ENCODE data around the gene AURKAIP1. TPM values are rescaled to one million over a fixed set of nuclear protein-coding genes. Genes with fewer than 3 reads are reported as not detected.
"Not testable (repeated sequence)": the region's sequence is repeated elsewhere in the genome, so short reads cannot be mapped to it uniquely, and the experiment has no call there.

Gene AURKAIP1
- total and polyA plus RNA-seq, 3 experiments from 2014 or later: 157 to 169 (median 159) TPM

DNA sequence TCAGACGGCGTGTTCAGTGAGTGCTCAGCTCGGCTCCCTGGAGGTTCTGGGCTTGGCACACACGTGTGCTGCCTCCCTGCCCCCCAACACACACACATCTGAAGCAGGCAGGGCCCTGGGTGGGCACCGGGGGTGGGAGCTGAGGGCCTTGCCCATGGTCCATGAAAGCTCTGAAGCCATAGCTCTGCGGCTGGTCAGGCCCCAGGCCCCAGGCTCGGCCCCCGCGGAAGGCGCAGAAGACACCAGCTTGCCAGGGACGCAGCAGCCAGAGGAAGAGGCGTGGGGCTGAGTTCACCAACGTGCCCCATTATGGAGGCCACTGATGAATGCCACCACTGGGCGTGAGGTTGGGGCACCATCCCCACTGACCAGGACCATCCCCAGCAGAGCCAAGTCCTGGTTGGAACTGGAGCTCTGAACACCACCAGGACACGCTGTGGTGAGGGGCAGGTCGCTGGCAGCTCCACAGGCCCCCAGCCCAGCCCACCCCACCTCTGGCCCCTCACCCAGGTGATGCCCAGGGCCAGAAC is 4.2 kb downstream of the AURKAIP1 start:
- DNase-seq: peak in 1 of 5 donors; percentile 38
- H3K27me3 Mint-ChIP-seq: no peaks in the 10 kb centered on the region
- Histone ChIP-seq H3K9me3 (ENCODE audit: low read length) (no peaks in the 10 kb centered on the region), H3K27ac (ENCODE audit: low read depth, low read length) (no peak overlapping the region), H3K4me1 (ENCODE audit: insufficient read depth, low read length) (peaks cover 32% of the 10 kb centered on the region), H3K27me3 (ENCODE audit: insufficient read depth, low read length, poor library complexity, severe bottlenecking) (no peaks in the 10 kb centered on the region), H3K4me3 (ENCODE audit: low read length) (no peak overlapping the region), H3K36me3 (ENCODE audit: insufficient read depth, low read length) (no peaks in the 10 kb centered on the region)
- peak overlapping the region in 3 of 8 donors; percentile 63 to 96 (median 81) for H3K27ac Mint-ChIP-seq
- H3K4me3 Mint-ChIP-seq: peak overlapping the region in 3 of 7 donors; percentile 41 to 91 (median 46)
- ChIA-PET CTCF (interaction anchor here (1.0 to 6.5 kb wide), 11 partner anchors 9 to 249 kb away, joined by 3 to 57 read pairs (median 4); partner anchors contain the start of genes CCNL2 and DVL1), POLR2A (interaction anchor here (1.0 to 2.2 kb wide), 5 partner anchors 17 to 248 kb away, joined by 3 to 10 read pairs (median 3); partner anchors contain the start of genes CCNL2 and DVL1)
- H3K9me3 Mint-ChIP-seq: no peaks in the 10 kb centered on the region
- H3K4me1 Mint-ChIP-seq: peaks cover 15 to 45% (median 20%) of the 10 kb centered on the region in 3 donors
- peaks cover 0 to 15% (median 0%) of the 10 kb centered on the region in 3 donors for H3K36me3 Mint-ChIP-seq

DNA sequence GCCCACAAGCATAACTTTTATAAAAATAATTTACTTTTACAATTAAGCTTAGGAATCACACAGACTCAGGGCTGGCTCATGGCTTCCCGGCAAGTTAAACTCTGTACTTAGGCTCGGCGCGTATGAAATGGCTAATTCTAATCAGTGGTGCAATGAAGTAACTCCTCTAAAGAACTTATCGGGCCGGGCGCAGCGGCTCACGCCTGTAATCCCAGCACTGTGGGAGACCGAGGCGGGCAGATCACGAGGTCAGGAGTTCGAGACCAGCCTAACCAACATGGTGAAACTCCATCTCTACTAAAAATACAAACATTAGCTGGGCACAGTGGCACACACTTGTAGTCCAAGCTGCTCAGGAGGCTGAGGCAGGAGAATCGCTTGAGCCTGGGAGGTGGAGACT is 4.9 kb downstream of the AURKAIP1 start:
- not testable (repeated sequence) for H3K27ac ChIP-seq (ENCODE audit: low read depth, low read length); H3K9me3 Mint-ChIP-seq; H3K36me3 ChIP-seq (ENCODE audit: insufficient read depth, low read length); H3K27me3 ChIP-seq (ENCODE audit: insufficient read depth, low read length, poor library complexity, severe bottlenecking); H3K4me3 ChIP-seq (ENCODE audit: low read length); H3K9me3 ChIP-seq (ENCODE audit: low read length); H3K4me3 Mint-ChIP-seq; H3K27me3 Mint-ChIP-seq; DNase-seq
- Mint-ChIP-seq H3K27ac (peak overlapping the region in 5 of 8 donors; percentile 33 to 63 (median 54)), H3K36me3 (peaks cover 0 to 12% (median 0%) of the 10 kb centered on the region in 3 donors), H3K4me1 (peaks cover 10 to 40% (median 16%) of the 10 kb centered on the region in 3 donors)
- H3K4me1 ChIP-seq (ENCODE audit: insufficient read depth, low read length): peaks cover 30% of the 10 kb centered on the region
- ChIA-PET POLR2A (interaction anchor here (2.2 kb wide), 1 partner anchor 29 kb away, joined by 10 read pairs; the partner anchor contains the start of gene CCNL2), CTCF (interaction anchor here (1.1 to 6.5 kb wide), 4 partner anchors 29 to 248 kb away, joined by 3 to 57 read pairs (median 8); partner anchors contain the start of gene CCNL2)

DNA sequence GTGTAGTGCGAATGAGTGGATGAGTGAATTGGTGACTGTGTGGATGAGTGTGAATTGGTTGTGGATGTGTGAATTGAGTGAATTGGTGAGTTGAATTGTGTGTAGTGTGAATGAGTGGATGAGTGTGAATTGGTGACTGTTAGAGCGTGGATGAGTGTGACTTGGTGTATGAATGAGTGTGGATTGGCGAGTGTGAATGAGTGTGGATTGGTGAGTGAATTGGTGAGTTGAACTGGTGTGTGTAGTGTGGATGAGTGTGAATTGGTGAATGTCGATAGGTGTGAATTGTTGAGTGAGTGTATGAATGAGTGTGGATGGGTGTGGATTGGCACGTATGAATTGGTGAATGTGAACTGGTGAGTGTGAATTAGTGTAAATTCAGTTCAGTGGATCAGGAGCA is 7.7 kb downstream of the AURKAIP1 start:
- H3K9me3 Mint-ChIP-seq: no peaks in the 10 kb centered on the region
- no peak overlapping the region for H3K4me3 Mint-ChIP-seq
- H3K36me3 ChIP-seq (ENCODE audit: insufficient read depth, low read length): no peaks in the 10 kb centered on the region
- H3K4me1 Mint-ChIP-seq: peaks cover 4 to 23% (median 6%) of the 10 kb centered on the region in 3 donors
- no peaks in the 10 kb centered on the region for H3K36me3 Mint-ChIP-seq
- no peak overlapping the region for H3K27ac Mint-ChIP-seq
- H3K27ac ChIP-seq (ENCODE audit: low read depth, low read length): no peak overlapping the region
- CTCF ChIA-PET: no interaction called here
- H3K4me1 ChIP-seq (ENCODE audit: insufficient read depth, low read length): peaks cover 19% of the 10 kb centered on the region
- H3K27me3 Mint-ChIP-seq: no peaks in the 10 kb centered on the region
- POLR2A ChIA-PET: no interaction called here
- H3K4me3 ChIP-seq (ENCODE audit: low read length): no peak overlapping the region
- DNase-seq: no peak
- H3K27me3 ChIP-seq (ENCODE audit: insufficient read depth, low read length, poor library complexity, severe bottlenecking): no peaks in the 10 kb centered on the region
- no peaks in the 10 kb centered on the region for H3K9me3 ChIP-seq (ENCODE audit: low read length)

DNA sequence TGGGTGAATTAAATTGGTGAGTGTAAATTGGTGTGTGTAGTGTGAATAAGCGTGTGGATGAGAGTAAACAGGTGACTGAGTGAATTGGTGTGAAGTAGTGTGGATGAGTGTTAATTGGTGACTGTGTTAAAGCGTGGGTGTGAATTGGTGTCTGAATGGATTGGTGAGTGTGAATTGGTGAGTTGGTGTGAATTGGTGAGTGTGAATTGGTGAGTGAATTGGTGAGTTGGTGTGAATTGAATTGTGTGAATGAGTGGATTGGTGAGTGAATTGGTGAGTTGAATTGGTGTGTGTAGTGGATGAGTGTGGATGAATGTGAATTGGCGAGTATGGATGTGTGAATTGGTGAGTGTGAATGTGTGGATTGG is 8.3 kb downstream of the AURKAIP1 start:
- H3K27ac ChIP-seq (ENCODE audit: low read depth, low read length): no peak overlapping the region
- H3K9me3 ChIP-seq (ENCODE audit: low read length): no peaks in the 10 kb centered on the region
- H3K27me3 Mint-ChIP-seq: peaks cover 0 to 3% of the 10 kb centered on the region in 2 donors
- ChIA-PET CTCF (no interaction called here), POLR2A (no interaction called here)
- no peak overlapping the region for H3K4me3 Mint-ChIP-seq
- H3K4me1 Mint-ChIP-seq: peaks cover 0 to 17% (median 4%) of the 10 kb centered on the region in 3 donors
- H3K9me3 Mint-ChIP-seq: no peaks in the 10 kb centered on the region
- H3K4me1 ChIP-seq (ENCODE audit: insufficient read depth, low read length): peaks cover 13% of the 10 kb centered on the region
- H3K36me3 ChIP-seq (ENCODE audit: insufficient read depth, low read length): no peaks in the 10 kb centered on the region
- H3K27ac Mint-ChIP-seq: no peak overlapping the region
- no peaks in the 10 kb centered on the region for H3K36me3 Mint-ChIP-seq
- H3K4me3 ChIP-seq (ENCODE audit: low read length): no peak overlapping the region
- no peaks in the 10 kb centered on the region for H3K27me3 ChIP-seq (ENCODE audit: insufficient read depth, low read length, poor library complexity, severe bottlenecking)
- DNase-seq: no peak

DNA sequence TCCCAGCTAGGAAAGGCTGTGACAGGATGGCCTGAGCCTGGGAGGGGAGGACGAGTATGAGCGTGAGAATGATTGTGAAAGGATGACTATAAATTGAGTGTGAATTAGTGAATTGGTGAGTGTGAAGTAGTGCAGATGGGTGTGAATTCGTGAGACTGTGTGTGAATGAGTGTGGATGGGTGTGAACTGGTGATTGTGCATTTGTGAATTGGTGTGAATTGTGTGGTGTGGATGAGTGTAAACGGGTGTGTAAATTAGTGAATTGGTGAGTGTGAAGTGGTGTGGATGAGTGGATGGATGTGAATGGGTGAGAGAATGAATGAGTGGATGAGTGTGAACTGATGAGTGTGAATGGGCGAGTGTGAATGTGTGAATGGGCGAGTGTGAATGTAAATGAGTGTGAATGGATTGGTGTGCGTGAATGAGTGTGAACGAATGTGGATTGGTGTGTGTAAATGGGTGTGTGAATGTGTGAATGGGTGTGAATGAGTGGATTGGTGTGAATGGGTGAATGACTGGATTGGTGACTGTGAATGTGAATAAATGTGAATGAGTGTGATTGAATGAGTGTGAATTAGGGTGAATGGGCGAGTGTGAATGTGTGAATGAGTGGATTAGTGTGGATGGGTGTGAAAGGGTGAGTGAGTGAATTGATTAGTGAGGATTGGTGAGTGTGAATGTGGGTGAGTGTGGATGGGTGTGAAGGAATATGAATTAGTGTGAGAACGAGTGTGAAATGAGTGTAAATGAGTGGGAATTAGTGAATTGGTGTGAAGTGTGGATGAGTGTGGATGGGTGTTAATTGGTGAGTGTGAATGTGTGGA is 8.9 kb downstream of the AURKAIP1 start:
- Histone ChIP-seq H3K27me3 (ENCODE audit: insufficient read depth, low read length, poor library complexity, severe bottlenecking) (no peaks in the 10 kb centered on the region), H3K36me3 (ENCODE audit: insufficient read depth, low read length) (no peaks in the 10 kb centered on the region), H3K27ac (ENCODE audit: low read depth, low read length) (no peak overlapping the region), H3K9me3 (ENCODE audit: low read length) (no peaks in the 10 kb centered on the region), H3K4me1 (ENCODE audit: insufficient read depth, low read length) (peaks cover 7% of the 10 kb centered on the region), H3K4me3 (ENCODE audit: low read length) (no peak overlapping the region)
- no peaks in the 10 kb centered on the region for H3K9me3 Mint-ChIP-seq
- no peak for DNase-seq
- no peak overlapping the region for H3K4me3 Mint-ChIP-seq
- H3K4me1 Mint-ChIP-seq: peaks cover 0 to 11% (median 1%) of the 10 kb centered on the region in 3 donors
- ChIA-PET POLR2A (no interaction called here), CTCF (interaction anchor here (0.9 kb wide), 1 partner anchor 364 kb away, joined by 3 read pairs; no protein-coding TSS in a partner anchor)
- H3K27me3 Mint-ChIP-seq: peaks cover under 1 to 4% of the 10 kb centered on the region in 2 donors
- H3K27ac Mint-ChIP-seq: no peak overlapping the region
- H3K36me3 Mint-ChIP-seq: no peaks in the 10 kb centered on the region

DNA sequence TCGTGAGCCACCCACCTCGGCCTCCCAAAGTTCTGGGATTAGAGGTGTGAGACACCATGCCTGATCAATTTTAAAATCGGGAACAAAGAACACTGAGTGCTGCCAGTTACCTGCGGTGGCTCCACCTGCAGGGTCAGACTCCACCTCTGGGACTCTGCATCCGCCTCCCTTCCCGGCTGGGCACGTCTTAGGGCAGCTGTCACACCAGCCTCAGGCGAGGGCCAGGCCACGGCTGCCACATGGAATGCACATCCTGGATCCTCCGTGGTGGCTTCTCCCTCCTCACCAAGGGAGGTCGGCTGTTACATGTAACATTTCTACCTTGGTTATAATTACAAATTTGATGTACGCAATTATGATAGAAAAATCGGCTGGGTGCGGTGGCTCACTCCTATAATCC is 10.7 kb downstream of the AURKAIP1 start:
- no peak overlapping the region for H3K4me3 ChIP-seq (ENCODE audit: low read length)
- H3K4me3 Mint-ChIP-seq: no peak overlapping the region
- H3K27me3 Mint-ChIP-seq: peaks cover 5 to 11% of the 10 kb centered on the region in 2 donors
- no peaks in the 10 kb centered on the region for H3K9me3 Mint-ChIP-seq
- peaks cover 1 to 3% (median 3%) of the 10 kb centered on the region in 3 donors for H3K4me1 Mint-ChIP-seq
- H3K9me3 ChIP-seq (ENCODE audit: low read length): no peaks in the 10 kb centered on the region
- no peaks in the 10 kb centered on the region for H3K36me3 ChIP-seq (ENCODE audit: insufficient read depth, low read length)
- ChIA-PET CTCF (no interaction called here), POLR2A (no interaction called here)
- no peaks in the 10 kb centered on the region for H3K27me3 ChIP-seq (ENCODE audit: insufficient read depth, low read length, poor library complexity, severe bottlenecking)
- DNase-seq: no peak
- H3K27ac ChIP-seq (ENCODE audit: low read depth, low read length): no peak overlapping the region
- no peaks in the 10 kb centered on the region for H3K4me1 ChIP-seq (ENCODE audit: insufficient read depth, low read length)
- no peak overlapping the region for H3K27ac Mint-ChIP-seq
- no peaks in the 10 kb centered on the region for H3K36me3 Mint-ChIP-seq

DNA sequence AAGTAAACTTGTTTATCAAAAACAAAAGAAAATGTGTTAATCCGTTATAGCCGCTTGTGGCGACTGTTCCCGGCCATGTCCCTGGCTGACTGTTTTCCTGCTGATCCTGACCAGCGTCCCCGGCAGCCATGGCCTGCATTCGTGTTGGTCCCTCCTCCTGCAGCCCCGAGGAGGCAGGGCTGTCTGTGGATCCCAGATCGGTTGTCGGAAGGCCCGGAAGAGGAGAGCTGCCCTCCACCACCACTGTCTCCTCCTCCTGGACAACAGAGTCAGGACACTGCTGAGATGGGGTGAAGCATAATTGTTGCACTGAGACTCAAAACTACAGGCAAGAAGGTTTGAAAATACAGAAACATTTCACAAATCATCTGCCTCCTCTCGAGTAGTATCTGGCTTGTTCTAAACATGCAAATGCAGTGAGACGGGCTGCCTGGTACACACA is 13.0 kb downstream of the AURKAIP1 start:
- Histone ChIP-seq H3K9me3 (ENCODE audit: low read length) (no peaks in the 10 kb centered on the region), H3K27ac (ENCODE audit: low read depth, low read length) (no peak overlapping the region), H3K36me3 (ENCODE audit: insufficient read depth, low read length) (no peaks in the 10 kb centered on the region), H3K4me1 (ENCODE audit: insufficient read depth, low read length) (peaks cover 10% of the 10 kb centered on the region), H3K4me3 (ENCODE audit: low read length) (no peak overlapping the region), H3K27me3 (ENCODE audit: insufficient read depth, low read length, poor library complexity, severe bottlenecking) (no peaks in the 10 kb centered on the region)
- Mint-ChIP-seq H3K4me3 (no peak overlapping the region), H3K4me1 (peaks cover 3 to 16% (median 5%) of the 10 kb centered on the region in 3 donors), H3K9me3 (no peaks in the 10 kb centered on the region), H3K27me3 (peaks cover 9 to 17% of the 10 kb centered on the region in 2 donors), H3K27ac (no peak overlapping the region), H3K36me3 (no peaks in the 10 kb centered on the region)
- POLR2A ChIA-PET: no interaction called here
- CTCF ChIA-PET: no interaction called here
- DNase-seq: no peak
